ENCODE measurements around the gene TAOK2.

Gene TAOK2

GRCh38 chr16:29995911-29996765, 22.5 kb downstream of the TAOK2 start, which contains the start of gene INO80E (continued):
- peak; percentile 90 for TF ChIP-seq ZEB2 (tag by site-specific recombination; IDR thresholded peaks at IDR 0.05)
- TF ChIP-seq ZNF629 (tag by site-specific recombination; IDR thresholded peaks at IDR 0.05) = peak; percentile 99
- no peak for TF ChIP-seq ZNF830 (tag by site-specific recombination; IDR thresholded peaks at IDR 0.05; ENCODE audit: low read depth)
- TF ChIP-seq ZBTB1 (tag by site-specific recombination; IDR thresholded peaks at IDR 0.05) = no peak
- peak; percentile 100 for TF ChIP-seq ZNF76 (tag by site-specific recombination; IDR thresholded peaks at IDR 0.05; ENCODE audit: borderline replicate concordance, low read depth)
- TF ChIP-seq GLIS1 (tag by site-specific recombination; IDR thresholded peaks at IDR 0.05) = peak; percentile 95
- peak; percentile 79 for TF ChIP-seq PATZ1 (tag by site-specific recombination; IDR thresholded peaks at IDR 0.05)
- no peak; the same call in 1 of the 2 replicates for TF ChIP-seq ZFP69B (tag by site-specific recombination; IDR thresholded peaks at IDR 0.05)
- no peak for TF ChIP-seq ZNF211 (tag by site-specific recombination; IDR thresholded peaks at IDR 0.05; ENCODE audit: low read depth)
- TF ChIP-seq ATF2 (tag by site-specific recombination; IDR thresholded peaks at IDR 0.05; ENCODE audit: low read depth) = peak; percentile 85
- TF ChIP-seq ZBTB11 (tag by site-specific recombination; conservative IDR thresholded peaks at IDR 0.05; ENCODE audit: low read depth) = peak; percentile 94
- TF ChIP-seq HIC1 (tag by site-specific recombination; IDR thresholded peaks at IDR 0.05) = peak; percentile 50; the same call in 1 of the 2 replicates
- TF ChIP-seq ZNF777 (tag by site-specific recombination; IDR thresholded peaks at IDR 0.05; ENCODE audit: borderline replicate concordance) = no peak
- 0 out of 2 replicates have a peak, but pooled peaks have one; percentile 14 for TF ChIP-seq BCL11B (tag by site-specific recombination; IDR thresholded peaks at IDR 0.05; ENCODE audit: low read depth)
- 0 out of 2 replicates have a peak, but pooled peaks have one; percentile 3 for TF ChIP-seq IKZF3 (tag by site-specific recombination; IDR thresholded peaks at IDR 0.05)
- no peak for TF ChIP-seq ZNF214 (tag by site-specific recombination; IDR thresholded peaks at IDR 0.05; ENCODE audit: borderline replicate concordance)
- 0 out of 2 replicates have a peak, but pooled peaks have one; percentile 26 for TF ChIP-seq ZNF596 (tag by site-specific recombination; IDR thresholded peaks at IDR 0.05)
- 0 out of 2 replicates have a peak, but pooled peaks have one; percentile 6 for TF ChIP-seq ZNF391 (tag by site-specific recombination; IDR thresholded peaks at IDR 0.05; ENCODE audit: borderline replicate concordance, low read depth)
- no peak for TF ChIP-seq ZNF184 (tag by site-specific recombination; IDR thresholded peaks at IDR 0.05)
- peak; percentile 76; the same call in 1 of the 2 replicates for TF ChIP-seq KLF10 (tag by site-specific recombination; IDR thresholded peaks at IDR 0.05)
- no peak for TF ChIP-seq ZBTB49 (tag by site-specific recombination; IDR thresholded peaks at IDR 0.05; ENCODE audit: low read depth)
- TF ChIP-seq SP2 (tag by site-specific recombination; IDR thresholded peaks at IDR 0.05) = peak; percentile 86
- TF ChIP-seq ZNF548 (tag by site-specific recombination; IDR thresholded peaks at IDR 0.05) = peak; percentile 80; the same call in 1 of the 2 replicates
- no peak for TF ChIP-seq MYNN (tag by site-specific recombination; IDR thresholded peaks at IDR 0.05; ENCODE audit: borderline replicate concordance)
- no peak; the same call in 1 of the 2 replicates for TF ChIP-seq ZNF513 (tag by site-specific recombination; IDR thresholded peaks at IDR 0.05)

All from HEK293 (cell line).